DMS153 treated with DMSO at 0.1 percent for 48 hours (cell line): Measurements from ENCODE around the gene MYL5.
"Not testable (repeated sequence)": the region's sequence is repeated elsewhere in the genome, so short reads cannot be mapped to it uniquely, and the experiment has no call there.

Experiments used
- DNase-seq: peaks from one replicate; lab custom pipeline; 2025; ENCODE audit not compliant: unreplicated experiment; lab: John Stamatoyannopoulos, UW

MYL5 gene

DNA sequence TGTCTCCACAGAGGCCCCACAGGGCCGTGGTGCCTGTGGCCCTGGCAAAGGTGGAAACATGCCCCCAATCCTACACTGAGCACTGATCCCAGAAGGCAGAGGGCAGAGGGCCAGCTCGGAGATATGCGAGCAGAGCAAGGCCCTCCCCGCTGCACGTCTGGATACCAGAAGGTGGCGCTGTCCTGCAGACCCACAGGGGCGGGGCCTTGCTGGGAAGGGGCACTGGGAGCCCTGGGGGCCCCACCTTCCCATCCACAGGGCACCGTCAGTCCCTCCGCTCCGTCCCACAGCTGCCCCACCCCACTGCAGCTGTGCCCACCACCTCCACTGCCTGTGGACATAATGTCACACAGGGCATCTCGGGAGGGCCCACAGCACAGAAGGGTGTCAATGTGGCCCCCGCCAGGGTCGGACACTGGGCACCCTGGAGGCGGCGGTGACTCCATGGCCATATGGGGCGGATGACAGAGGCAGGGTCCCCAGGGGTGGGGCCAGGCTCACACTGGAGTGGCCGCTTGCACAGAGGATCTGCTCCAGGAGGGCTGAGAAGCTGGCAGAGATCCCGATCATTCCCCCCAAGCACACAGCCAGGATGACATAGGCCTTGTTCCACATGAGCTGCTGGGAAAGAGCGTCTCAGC, 9.8 kb downstream of the MYL5 start:
- no peak for DNase-seq

DNA sequence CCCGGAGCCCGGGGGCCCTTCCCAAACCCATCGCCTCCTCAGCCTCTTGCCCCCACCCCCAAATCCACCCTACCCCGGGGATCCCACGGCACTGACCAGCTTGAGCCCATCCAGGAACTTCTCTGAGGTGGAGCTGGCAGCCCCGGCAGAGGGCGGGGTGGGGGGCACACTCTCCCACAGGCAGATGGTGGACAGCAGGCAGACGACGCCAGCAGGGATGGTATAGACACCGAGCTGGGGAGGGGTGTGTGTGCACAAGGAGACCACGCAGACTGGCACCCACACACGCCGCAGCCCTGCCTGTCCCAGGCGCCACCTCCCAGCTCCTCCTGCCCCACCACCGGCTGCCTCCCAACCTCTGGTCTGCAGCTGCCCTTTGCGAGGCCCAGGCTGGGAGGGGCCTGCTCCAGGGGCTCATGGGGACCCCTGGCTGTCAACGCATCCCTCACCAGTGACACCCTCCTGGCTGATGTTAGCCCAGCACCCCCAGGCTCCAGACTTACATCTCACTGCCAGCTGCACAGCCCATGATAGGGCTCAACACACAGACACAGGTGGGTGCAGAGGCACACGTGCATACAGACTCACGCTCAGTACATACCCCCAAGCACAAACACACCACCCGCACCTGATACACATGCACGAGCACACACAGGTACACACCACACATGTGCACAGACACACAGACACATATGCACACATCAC, 10.4 kb downstream of the MYL5 start:
- no peak for DNase-seq

DNA sequence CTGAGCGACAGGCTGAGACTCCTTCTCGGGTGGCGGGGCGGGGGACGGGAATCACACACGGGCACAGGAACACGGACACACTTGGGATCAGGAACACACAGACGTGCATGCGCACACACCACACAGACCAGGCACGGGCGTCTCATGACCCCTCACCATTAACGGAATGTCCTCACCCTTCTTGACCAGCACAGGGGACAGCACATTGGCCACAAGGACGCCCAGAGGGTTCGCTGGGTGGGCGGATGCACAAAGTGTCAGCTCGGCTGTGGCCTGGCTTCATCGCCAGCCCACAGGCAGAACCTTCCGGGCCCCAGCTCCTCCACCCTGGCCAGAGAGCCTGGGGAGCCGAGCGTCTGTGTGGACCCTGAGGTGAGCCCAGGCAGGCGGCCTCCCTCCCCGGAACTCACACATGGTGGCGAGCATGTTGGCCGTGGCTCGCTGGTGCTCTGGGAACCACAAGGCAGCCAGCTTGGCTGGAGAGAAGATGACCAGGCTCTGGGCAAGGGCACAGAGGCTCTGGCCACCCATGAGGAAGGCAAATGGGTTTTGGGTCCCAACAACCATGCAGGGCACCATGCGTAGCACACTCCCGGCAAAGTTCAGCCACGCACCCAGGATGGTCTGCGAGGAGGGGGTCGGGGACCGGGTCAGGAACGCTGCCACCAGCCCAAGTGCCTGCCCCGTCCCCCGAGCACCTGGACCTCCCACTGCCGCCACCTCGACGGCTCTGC, 11.5 kb downstream of the MYL5 start:
- no peak for DNase-seq

DNA sequence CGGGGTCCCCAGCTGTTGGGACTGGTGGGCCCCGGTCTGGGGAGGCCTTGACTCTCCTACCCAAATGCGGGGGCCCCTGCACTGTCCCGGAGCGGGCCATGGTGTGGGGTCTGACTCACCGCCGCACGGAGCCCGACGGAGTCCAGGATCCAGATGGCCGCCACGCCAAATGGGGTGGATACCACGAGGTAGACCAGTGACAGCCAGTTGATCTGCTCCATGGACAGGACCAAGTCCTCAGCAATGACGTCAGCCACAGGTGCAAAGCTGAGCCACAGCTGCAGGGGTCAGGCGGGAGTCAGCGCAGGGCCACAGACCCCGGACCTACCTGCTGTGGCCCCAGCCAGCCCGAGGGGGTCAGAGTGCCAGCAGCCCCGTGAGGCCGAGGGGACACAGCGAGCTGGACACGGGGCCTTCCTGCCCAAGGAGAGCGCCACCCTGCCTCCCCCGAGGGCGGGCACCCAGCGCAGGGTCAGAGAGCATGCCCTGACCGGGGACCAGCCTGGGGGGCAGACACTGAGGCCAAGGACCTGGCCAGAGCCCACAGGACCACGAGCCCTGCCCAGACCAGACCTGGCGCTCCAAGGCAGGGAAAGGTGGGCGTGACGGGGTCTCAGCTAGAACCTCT, 12.2 kb downstream of the MYL5 start:
- no peak for DNase-seq

DNA sequence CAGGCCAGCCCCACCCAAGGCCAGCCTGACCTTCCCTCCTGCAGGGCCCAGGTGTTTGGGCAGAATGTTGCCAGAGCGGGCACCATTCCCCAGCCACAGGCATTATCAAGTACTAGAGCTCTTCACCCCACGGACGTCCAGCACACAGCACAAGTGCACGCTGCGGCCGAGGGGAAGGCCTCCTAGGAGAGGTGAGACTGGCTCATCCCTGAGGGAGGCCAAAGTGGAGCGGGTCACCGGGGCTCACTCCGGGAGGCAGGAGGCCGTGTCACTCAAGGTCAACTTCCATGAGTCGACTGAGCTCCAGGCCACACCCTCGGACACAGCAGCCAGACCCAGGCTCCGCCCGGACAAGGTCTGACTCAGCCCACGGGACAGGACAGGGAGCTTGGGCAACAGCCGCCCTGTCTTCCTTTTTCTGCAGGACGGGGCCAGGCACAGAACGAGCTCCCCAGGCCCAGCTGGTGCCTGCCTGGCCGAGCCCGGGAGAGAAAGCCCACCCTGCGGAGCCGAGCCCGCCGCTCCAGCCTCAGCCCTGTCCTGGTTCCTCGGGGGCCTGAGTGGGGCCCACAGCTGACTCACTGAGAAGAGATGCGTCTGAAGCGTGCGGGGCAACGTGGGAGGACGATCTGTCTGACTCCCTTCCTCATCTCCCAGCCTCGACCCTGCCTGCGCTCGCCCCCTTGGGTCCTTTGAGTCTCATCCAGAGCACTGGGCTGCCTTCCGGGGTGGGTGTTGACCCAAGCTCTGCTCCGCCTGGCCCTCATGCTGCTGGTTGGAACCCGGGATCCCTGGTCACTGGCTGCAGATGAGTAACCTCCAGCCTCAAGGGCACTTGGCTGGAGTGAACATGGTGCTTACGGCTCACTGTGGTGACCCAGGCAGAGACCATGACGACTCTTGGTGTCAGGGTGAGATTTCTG, 13.0 kb downstream of the MYL5 start:
- DNase-seq, result no peak

DNA sequence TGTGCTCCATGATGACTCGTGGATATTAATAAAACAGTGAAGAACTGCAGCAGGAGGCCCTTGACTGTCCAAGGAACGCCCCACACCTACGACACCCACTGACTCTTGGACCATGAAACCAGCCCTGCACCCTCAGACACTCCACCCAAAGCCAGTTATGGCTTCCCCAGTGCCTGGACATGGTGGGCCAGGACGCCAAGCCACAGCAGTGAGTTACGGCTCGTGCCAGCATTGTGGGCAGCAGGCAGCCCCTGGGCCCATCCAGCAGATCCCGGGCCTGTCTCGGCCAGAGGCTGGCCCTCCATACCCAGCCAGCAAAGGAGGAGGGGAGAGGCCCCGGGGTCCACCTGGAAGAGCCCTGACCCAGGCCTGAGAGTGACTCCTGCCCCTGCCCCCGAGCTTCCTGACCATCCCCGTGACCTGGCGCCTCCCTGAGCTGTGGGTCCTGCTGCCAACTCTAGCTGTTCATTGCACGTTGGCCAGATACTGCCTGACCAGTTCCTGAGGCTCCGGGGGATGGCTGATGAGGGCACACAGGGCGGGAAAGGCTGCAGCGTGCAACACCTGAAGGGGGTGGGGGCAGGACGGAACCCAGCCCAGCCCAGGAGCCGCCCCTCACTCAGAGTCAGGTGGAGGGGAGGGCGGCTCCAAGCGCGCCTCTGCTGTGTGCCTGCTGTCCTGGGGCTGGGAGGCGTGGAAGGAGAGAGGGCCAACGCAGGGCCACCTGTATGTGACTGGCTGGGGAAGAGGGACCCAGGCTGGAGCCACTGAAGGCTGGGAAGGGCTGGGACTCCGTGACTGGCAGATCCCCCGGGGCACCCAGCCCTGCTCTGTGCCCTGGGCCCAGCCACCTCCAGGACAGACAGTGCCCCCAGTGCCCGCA, 13.9 kb downstream of the MYL5 start:
- no peak for DNase-seq

DNA sequence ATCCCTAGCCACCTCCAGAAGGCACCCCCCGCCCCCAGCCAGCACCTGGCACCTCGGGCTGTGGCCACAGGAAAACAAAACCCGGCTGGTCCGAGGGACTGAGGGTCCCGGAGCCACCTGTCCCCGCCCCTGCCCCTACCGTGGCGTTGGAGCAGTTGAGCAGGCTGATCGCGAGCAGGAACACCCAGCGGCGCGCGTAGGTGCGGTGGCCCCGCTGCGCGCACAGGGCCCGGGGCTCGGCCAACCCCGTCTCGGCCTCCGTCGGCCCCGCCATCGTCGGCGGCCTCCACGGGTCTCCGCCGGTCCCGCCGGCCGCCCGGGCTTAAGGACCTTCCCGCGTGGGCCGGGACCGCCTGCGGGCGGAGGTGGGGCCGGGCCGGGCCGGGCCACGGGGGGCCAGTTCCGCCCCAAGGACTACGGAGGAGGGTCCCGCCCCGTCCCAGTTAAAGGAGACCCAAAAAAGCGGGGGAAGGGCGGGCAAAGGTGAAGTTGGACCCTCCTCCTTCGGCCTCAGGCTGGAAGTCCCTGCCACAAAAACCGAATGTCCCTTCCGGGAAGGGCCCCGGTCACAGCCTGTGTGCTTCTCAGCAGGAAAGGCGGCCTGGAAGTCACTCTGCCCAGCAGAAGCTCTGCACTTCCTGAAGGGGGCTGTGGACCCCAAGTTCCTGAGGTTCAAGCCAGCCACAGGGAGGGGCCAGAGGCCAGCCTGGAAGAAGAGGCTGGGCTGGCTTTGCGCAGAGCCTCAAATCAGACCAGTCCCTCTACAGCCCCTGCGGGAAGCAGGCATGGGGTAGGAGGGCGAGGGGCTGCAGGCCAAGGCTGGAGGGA, 14.7 kb downstream of the MYL5 start, which contains the start of gene SLC49A3:
TSS of gene SLC49A3 (minus strand) at position 298 of the 828 bp plus-strand sequence. CDS start at position 274, 24 bp downstream.
- no peak for DNase-seq

DNA sequence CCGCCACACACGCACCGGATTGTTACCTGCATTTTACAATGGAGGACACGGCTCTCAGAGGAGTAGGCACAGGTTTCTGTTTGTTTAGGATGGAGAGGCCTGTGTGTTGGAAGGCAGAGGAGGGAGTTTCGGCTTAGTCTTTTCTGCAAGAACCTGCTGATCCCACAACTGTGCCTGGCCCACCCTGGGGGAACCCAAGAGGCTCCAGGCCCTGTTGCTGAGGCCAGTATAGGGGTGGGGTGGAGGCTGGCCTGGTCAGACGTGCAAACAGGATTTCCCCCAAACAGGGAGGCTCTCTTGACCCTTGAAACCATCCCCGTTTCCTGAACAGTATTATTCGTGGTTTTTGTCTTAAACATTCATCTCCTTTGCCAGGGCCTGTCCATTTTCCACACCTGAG, 15.4 kb downstream of the MYL5 start:
- DNase-seq, result no peak

DNA sequence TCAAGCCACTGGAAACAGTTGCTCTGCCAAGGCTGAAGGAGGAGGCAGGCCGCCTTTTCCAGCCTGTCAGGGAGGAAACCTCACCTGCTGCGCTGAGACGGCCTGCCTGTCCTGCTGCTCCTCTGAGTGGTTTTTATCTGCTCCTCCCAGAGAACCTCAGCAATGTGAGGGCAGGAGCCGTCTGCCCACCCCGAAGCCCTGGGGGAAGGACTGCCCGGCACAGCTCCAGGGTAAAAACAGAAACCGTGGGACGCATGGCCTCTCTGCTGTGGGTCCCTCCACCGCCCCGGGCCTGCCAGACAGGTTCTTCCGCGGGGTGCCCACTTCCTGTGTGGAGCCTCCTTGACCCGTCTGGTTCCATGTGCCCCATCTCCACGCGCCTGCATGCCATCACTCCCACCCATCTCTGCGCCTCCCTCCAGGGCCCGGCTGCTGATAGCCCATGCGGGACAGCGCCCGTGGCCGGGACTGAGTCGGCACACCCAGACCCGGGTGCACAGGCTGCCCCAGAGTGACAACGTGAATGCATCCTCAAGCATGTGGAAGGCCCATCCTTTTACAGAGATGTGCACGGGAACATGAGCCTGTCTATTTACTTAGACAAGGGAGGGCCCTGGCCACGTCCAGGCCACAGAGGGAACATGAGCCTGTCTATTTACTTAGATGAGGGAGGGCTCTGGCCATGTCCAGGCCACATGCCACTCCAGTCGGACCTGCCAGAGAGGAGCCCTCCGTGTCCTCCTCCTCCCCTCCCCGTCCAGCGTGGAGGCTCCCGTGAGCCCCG, 18.6 kb downstream of the MYL5 start:
- DNase-seq, result no peak

DNA sequence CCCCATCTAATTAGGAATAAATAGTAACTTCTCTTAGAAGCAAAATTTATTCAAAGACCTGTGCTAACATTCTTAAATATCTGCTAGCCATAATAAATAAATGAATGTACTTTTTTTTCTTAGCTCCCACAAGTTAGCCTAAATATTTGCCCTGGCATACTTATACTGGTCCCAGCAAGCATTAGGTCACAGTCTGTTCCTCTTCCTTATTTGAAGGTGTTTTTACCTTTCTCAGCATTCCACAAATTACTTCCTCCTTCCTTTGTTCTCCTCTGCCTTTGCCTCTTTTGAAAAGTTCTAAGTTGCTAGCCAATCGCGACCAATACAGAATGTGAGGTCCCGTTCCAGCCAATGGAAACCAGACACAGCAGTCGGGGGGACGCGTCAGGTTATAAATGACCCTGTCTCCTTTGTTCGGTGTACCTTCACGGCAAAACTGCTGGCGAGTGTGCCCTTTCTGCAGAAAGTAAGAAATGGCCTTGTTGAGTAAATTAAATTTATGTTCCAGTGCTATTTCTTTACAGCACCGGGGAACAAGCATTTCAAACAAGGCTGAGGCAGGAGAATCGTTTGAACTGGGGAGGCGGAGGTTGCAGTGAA, 20.1 kb downstream of the MYL5 start:
- not testable (repeated sequence) for DNase-seq

DNA sequence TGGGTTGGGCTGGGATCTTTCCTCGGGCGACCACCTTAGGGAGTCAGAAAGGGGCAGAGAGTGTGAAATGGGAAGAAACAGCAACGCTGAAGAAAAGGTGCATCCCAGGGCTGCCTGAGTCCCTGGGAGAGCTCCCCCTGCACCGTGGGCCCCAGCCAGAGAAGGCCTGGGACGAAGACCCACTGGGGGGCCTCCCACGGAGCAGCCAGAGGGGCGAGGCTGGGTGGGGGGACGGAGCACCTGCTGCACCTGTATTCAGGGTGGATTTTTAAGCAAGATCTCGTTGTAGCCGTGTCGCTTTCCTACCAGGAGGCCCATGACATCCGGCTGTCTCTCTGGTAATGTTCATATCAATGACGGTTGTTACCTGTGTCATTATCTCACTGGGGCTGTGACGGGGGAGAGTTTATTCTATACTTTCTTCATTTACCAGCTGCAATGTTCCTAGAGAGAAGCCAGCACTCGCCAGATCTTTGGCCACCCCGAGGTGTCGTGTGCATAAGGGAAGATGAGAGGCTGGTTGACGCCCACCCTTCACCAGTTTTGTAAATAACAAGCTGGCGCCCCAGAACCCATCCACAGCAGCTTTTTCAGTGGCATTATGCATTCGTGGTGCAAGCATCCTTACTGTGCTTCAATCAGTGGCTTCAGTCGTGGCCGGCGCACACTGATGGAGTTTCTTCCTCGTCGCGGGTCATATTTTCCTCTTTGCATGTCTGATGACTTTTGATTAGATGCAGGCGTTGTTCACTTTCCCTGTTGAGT, 25.7 kb downstream of the MYL5 start:
- no peak for DNase-seq

DNA sequence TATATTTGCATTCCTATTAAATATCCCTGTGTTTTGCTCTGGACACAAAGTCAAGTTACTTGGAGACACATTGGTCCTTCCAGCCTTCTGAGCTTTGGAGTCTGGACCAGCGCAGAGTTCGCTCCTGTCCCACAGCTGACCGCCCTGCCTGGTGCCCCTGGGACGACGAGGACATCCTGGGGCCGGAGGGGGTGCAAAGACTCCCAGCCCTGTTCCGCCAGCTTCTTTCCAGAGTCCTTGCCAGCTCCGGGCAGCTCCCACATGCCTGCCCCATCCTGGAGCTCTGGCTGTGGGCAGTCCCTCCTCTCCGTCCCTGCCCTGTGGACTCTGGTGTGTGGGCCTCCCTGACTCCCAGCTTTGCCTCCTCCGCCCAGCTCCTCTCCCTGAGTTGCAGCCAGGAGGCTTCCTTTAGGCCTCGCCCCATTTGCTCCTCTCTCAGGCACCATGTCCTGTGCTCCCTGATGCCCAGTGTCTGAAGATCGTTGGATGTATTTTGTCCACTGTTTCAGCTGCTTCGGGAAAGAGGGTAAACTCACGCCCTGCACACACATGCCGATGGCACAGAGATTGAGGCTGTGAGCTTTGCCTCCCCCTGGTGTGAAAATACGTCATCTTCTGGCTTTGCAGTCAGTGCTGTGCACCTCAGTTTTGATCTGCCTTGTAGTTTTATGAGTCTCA, 26.4 kb downstream of the MYL5 start:
- DNase-seq, result no peak

DNA sequence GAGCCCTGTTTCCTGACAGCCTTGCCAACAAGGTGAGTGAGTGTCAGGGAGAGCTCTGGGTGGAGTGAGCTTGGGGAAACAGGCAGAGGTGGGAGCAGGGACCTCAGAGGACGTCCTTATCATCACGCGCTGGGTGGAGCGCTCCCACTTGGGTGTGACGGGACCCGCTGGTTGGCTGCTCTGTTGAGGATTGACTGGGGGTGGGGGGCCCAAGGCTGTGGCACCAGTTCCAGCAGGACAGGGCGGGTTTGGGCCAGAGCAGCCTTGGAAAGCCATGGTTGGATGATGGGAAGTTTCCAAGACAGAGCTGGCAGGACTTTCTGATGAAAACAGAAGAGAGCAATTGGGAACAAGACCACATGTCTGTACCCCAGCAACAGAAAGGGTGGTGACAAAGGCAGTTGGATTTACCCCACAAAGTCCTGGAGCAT, 28.3 kb downstream of the MYL5 start:
- no peak for DNase-seq

DNA sequence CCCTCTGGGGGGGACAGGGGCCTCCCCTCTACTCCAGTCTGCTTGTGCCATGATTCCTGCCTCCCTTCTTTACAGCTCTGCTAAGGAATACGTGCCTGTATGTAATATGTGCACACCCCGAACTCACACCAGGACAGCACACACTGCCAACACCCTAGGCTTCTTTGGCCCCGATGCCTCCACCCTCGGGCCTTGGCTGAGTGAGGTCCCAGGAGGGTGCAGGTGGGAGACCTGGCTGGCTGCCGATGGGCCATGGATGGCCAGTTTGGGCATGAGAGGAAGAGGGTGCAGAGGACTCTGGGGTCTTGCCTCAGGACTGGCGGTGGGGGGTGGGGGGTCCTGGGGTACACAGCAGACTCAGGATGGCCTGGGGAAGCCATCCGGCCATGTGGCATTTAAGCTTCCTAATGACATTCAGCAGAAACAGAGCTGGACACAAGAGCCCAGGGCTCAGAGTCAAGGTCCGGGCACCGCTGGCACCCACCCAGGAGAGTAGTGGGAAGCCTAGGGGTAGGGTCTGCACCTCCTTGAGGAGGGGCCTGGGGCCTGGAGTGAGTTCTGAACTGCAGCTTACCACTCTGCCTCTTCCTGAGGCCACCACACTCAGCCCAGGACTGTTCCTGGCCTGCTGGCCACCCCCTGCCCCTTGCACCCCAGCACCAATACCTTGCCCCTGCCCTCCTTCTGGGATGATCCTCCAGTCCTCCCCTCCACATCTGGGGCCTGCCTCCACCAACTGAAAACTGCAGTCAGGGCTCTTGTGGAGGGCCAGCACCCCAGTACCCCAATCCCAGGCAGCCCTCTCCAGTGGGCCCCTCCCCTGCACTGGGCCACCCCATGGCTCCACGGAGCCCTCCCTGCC, 29.2 kb downstream of the MYL5 start:
- DNase-seq, result no peak

DNA sequence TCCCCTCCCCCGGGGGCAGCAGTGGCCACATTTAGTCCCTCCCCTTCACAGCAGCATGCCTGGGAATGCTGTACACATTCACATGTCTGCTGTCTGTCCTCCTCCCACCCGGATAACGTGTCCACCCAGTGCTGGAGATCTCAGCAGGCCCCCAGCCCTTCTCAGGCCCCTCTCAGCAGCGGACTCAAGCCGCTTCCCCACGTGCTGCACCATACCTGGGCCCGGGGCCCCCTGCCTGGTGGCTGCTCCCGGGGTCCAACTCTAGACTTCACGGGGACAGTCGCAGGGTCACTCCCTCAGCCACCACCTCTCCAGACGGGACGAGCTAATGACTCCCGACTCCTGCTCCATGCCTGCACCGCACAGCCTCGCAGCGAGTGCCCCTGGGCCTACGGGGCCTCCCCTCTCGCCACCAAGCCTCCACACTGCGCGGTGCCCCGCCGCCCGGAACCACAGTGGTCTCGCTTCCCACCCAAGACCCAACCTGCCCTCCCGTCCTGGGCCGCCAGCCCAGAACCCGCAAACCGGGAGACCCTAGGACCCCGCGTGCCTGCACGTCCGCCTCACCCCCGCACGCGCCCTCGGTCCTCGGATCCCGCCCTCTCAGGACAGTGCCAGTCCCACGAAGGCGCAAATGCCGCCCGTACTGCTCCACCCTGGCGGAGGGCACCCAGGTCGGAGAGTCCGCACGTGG, 30.0 kb downstream of the MYL5 start:
- DNase-seq, result no peak
